Endothelial cell of umbilical vein (primary cell): ENCODE data around the gene DGUOK. TPM values are rescaled to one million over a fixed set of nuclear protein-coding genes. Genes with fewer than 3 reads are reported as not detected.

ENCODE experiments used
- BruUV-seq: library from RNA; stranded (reverse); fragments of 400-500 nt; replicated peaks from 2 replicates; lab custom pipeline; 2021; lab: Mats Ljungman, UMichigan
- CTCF ChIA-PET: fragments of 300-600, 350-600 bp; sonication (Branson Sonifier 250); formaldehyde crosslinking; loops from one replicate; lab custom pipeline; 2021; ENCODE audit warnings: antibody characterized with exemption, inconsistent platforms; lab: Charles Lee
- POLR2A ChIA-PET: fragments of 300-600, 350-600 bp; sonication (Branson Sonifier 250); formaldehyde crosslinking; loops from one replicate; lab custom pipeline; 2021; ENCODE audit warnings: antibody characterized with exemption, inconsistent platforms; lab: Charles Lee
- DNase-seq: peaks from one replicate; pipeline ENCODE4 v3.0.0-alpha.2; 2011; ENCODE audit warnings: low read depth, low spot score
- FAIRE-seq: peaks from 2 replicates; lab custom pipeline; 2011; peaks lifted over from hg19 to GRCh38; lab: Jason Lieb, UNC
- H2AFZ ChIP-seq: 2 replicates; pipeline ENCODE4 v1.6.0; 2012; ENCODE audit warnings: low read depth, low read length, control low read depth, inconsistent platforms
- H3K27ac ChIP-seq: 2 replicates; pipeline ENCODE4 v1.5.1; 2011; ENCODE audit warnings: low read depth, mild to moderate bottlenecking, control low read depth, low read length, moderate library complexity; ENCODE audit not compliant: insufficient read depth
- H3K27me3 ChIP-seq, 2 experiments: 2 replicates each; pipeline versions ENCODE4 v1.6.0 to v1.6.1; 2011; ENCODE audit warnings: low read length in 2 of 2, mixed read lengths in 1 of 2; ENCODE audit not compliant: control insufficient read depth in 2 of 2, insufficient read depth in 2 of 2
- H3K36me3 ChIP-seq, 2 experiments: 2 replicates in 1 of 2; 3 replicates in 1 of 2; pipeline ENCODE4 v1.5.1; 2011; ENCODE audit warnings: low read length in 2 of 2, mild to moderate bottlenecking in 1 of 2, moderate library complexity in 1 of 2; ENCODE audit not compliant: control insufficient read depth in 2 of 2, insufficient read depth in 2 of 2; ENCODE audit errors: extremely low read depth in 1 of 2
- H3K4me1 ChIP-seq: 3 replicates; pipeline ENCODE4 v1.5.1; 2011; ENCODE audit warnings: mild to moderate bottlenecking, low read length; ENCODE audit not compliant: control insufficient read depth, insufficient read depth; ENCODE audit errors: extremely low read depth
- H3K4me2 ChIP-seq: 2 replicates; pipeline ENCODE4 v1.6.1; 2011; ENCODE audit warnings: low read length, control low read depth, mixed read lengths; ENCODE audit not compliant: insufficient read depth
- H3K4me3 ChIP-seq, 3 experiments: fragments of 200-600 bp in 1 of 3; sonication (generic), shearing (Covaris generic) in 1 of 3; replicated peaks in 1 of 3; 2 replicates each; pipeline ENCODE4 v1.5.1; 2011 to 2016; ENCODE audit warnings: control low read depth in 3 of 3, low read length in 3 of 3, mild to moderate bottlenecking in 2 of 3, inconsistent platforms in 1 of 3, low read depth in 1 of 3, moderate library complexity in 1 of 3; ENCODE audit not compliant: insufficient read depth in 1 of 3
- H3K79me2 ChIP-seq: 2 replicates; pipeline ENCODE4 v1.6.0; 2012; ENCODE audit warnings: low read length, inconsistent platforms; ENCODE audit not compliant: control insufficient read depth, insufficient read depth
- H3K9ac ChIP-seq: replicated peaks from 2 replicates; pipeline ENCODE3; 2011; ENCODE audit warnings: low read length, control low read depth; ENCODE audit not compliant: insufficient read depth; ENCODE audit errors: extremely low read depth
- H3K9me1 ChIP-seq: replicated peaks from 3 replicates; pipeline ENCODE4 v1.6.0; 2011; ENCODE audit warnings: mild to moderate bottlenecking, low read length; ENCODE audit not compliant: control insufficient read depth, insufficient read depth; ENCODE audit errors: extremely low read depth
- H3K9me3 ChIP-seq: replicated peaks from 2 replicates; pipeline ENCODE4 v1.5.1; 2012; ENCODE audit warnings: low read length, inconsistent platforms; ENCODE audit not compliant: control insufficient read depth, insufficient read depth
- H4K20me1 ChIP-seq: replicated peaks from 2 replicates; pipeline ENCODE3; 2011; ENCODE audit warnings: mild to moderate bottlenecking, low read length; ENCODE audit not compliant: control insufficient read depth, insufficient read depth; ENCODE audit errors: extremely low read depth
- EZH2 ChIP-seq: IDR thresholded peaks from 2 replicates; pipeline ENCODE4 v1.6.1; 2012; ENCODE audit warnings: borderline replicate concordance, low read depth, mild to moderate bottlenecking, moderate library complexity, low read length, inconsistent platforms; ENCODE audit not compliant: severe bottlenecking
- GATA2 ChIP-seq: IDR thresholded peaks from 2 replicates; pipeline ENCODE4 v1.7.0; 2011; ENCODE audit warnings: low read depth, mild to moderate bottlenecking, moderate library complexity, mixed read lengths, low read length; ENCODE audit not compliant: insufficient read length, insufficient read depth
- MYC ChIP-seq: IDR thresholded peaks from one replicate; pipeline ENCODE4 v1.6.1; 2011; ENCODE audit warnings: mild to moderate bottlenecking, low read depth, low read length
- POLR2AphosphoS5 ChIP-seq: IDR thresholded peaks from 2 replicates; pipeline ENCODE4 v1.6.1; 2012; ENCODE audit warnings: low read depth, mild to moderate bottlenecking, control low read depth, low read length, moderate library complexity; ENCODE audit not compliant: insufficient read depth
- dilution Hi-C: fragments of 300-500 bp; cut with MboI; formaldehyde crosslinking; loops from one replicate; pipeline ENCODE4 v1.15.0; 2019; ENCODE audit warnings: low sequenced_read_pairs; ENCODE audit not compliant: extremely low pct_ligation_motif_present
- intact Hi-C: fragments of 100-400 bp; cut with micrococcal nuclease; formaldehyde crosslinking; loops from one replicate; pipeline ENCODE4 v1.10.0; 2022
- polyA plus RNA-seq, 4 experiments: library from polyadenylated mRNA; depleted of rRNA in 3 of 4; stranded (reverse) in 3 of 4; unstranded in 1 of 4; fragments of >200 nt; gene quantifications; 2 replicates each; pipeline versions ENCODE4 v1.2.1 to v1.2.3, GENCODE V29; 2011 to 2012; ENCODE audit warnings: missing spikeins in 1 of 4
- total RNA-seq: library from RNA; stranded (reverse); gene quantifications from 2 replicates; pipeline ENCODE4 v1.2.3, GENCODE V29; 2021
- TF ChIP-seq, protein P1 (sequence below): IDR thresholded peaks from 2 replicates; pipeline ENCODE4 v1.6.1; 2011; ENCODE audit not compliant: insufficient read depth, insufficient read length

Gene DGUOK
- total and polyA plus RNA-seq, 2 donors (not counting 3 experiments of a cell fraction or from before 2014, with no cell fraction given): 51.8 to 77.5 TPM

DNA sequence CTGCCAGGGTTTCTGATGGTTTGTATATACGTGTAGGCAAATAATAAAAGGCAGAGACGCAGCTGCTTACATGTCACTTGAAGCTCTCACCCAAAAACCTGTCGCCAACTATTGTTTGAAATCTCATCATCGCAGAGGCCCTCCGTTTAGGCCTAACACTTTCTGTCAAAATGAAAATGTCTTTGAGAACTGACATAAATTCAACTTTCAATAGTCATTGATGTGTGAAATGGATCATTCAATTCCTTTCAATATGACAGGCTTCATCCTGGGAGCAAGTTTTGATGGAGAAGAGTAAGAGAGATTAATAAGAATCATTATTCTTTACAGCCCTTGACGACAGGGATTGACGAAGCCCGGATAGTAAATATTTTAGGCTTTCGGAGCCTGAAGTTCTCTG, 31.2 kb upstream of the DGUOK start:
- no peak overlapping the region for H3K9ac ChIP-seq
- H3K4me3 ChIP-seq: no peak overlapping the region
- no peak for FAIRE-seq

DNA sequence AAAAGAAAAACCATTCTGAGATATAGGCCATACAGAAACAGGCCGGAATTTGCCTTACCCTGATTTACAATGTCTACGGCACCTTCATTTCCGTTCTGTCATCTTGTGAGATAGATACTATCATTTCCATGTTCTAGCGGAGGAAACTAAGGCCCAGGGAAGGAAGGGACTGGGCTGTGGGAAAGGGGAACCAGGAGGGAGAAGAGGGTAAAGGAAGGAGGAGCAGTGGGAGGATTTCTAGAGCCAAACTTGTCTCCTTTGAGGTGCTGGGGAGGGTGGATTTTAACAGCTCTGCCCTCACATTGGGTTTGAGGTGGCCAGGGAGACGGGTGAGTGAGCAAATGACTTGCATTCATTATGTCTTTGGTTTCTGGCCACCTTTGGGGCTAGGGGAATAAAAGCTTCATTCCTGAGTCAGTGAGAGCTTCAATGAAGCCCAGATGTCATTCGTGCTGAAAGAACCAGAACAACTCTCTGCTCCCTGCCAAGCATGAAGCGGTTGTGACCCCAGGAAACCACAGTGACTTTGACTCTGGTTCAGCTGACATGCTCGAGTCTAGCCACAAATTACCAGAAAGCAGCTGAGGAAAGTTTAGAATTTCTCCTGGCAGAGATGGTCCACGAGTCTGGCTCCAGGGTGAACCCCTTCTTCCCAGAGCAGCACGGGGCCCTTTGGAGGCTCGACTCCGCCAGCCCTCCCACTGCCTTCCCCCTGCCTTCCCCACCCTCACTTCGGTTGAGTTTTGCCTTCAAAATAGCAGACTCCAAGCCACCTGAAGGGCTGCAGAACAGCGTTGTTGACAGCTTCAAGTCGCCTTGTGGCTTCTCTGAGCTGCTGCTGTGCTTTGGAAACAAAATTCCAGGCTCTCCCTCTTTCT, 30.1 kb upstream of the DGUOK start:
- Histone ChIP-seq H4K20me1 (no peaks in the 10 kb centered on the region), H3K4me2 (no peak overlapping the region), H3K9ac (no peak overlapping the region), H3K27ac (no peak overlapping the region), H3K79me2 (no peaks in the 10 kb centered on the region), H3K27me3 (peaks cover 3 to 4% of the 10 kb centered on the region in 2 experiments), H2AFZ (no peak overlapping the region), H3K9me1 (no peaks in the 10 kb centered on the region), H3K4me3 (no peak overlapping the region), H3K36me3 (no peaks in the 10 kb centered on the region), H3K4me1 (no peaks in the 10 kb centered on the region), H3K9me3 (no peaks in the 10 kb centered on the region)
- FAIRE-seq (no peak), DNase-seq (no peak)
- TF ChIP-seq, protein P1, sequence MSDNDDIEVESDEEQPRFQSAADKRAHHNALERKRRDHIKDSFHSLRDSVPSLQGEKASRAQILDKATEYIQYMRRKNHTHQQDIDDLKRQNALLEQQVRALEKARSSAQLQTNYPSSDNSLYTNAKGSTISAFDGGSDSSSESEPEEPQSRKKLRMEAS: no peak
- TF ChIP-seq GATA2 (no peak), MYC (no peak), POLR2AphosphoS5 (no peak)
- dilution Hi-C loops (no loop called here), intact Hi-C loops (no loop called here)
- POLR2A ChIA-PET: interaction anchor here (0.6 kb wide), 1 partner anchor 12 kb away, joined by 4 read pairs; no protein-coding TSS in a partner anchor
- CTCF ChIA-PET: interaction anchor here (0.8 to 1.3 kb wide), 2 partner anchors 14 to 35 kb away, joined by 3 read pairs; no protein-coding TSS in a partner anchor
- no TSS peak for BruUV-seq

More for the DNA sequence above, 31.2 kb upstream of the DGUOK start:
- BruUV-seq: no TSS peak
- H3K27ac ChIP-seq: no peak overlapping the region
- no peaks in the 10 kb centered on the region for H3K36me3 ChIP-seq
- no peaks in the 10 kb centered on the region for H4K20me1 ChIP-seq
- no peak for DNase-seq
- ChIA-PET CTCF (no interaction called here), POLR2A (interaction anchor here (0.6 kb wide), 1 partner anchor 11 kb away, joined by 4 read pairs; no protein-coding TSS in a partner anchor)
- H3K27me3 ChIP-seq: peaks cover 0 to 6% of the 10 kb centered on the region in 2 experiments
- no peaks in the 10 kb centered on the region for H3K9me3 ChIP-seq
- H3K9me1 ChIP-seq: no peaks in the 10 kb centered on the region
- intact Hi-C loops: no loop called here
- no peak overlapping the region for H2AFZ ChIP-seq
- dilution Hi-C loops: no loop called here
- no peaks in the 10 kb centered on the region for H3K79me2 ChIP-seq
- H3K4me1 ChIP-seq: no peaks in the 10 kb centered on the region
- TF ChIP-seq EZH2 (no peak), GATA2 (no peak)
- H3K4me2 ChIP-seq: no peak overlapping the region
